Large intestine (tissue), 3 donors: ENCODE data around the gene RALGDS. TPM values are rescaled to one million over a fixed set of nuclear protein-coding genes. Genes with fewer than 3 reads are reported as not detected.

Source experiments
- DNase-seq, 2 donors: peaks; one replicate each; pipeline versions ENCODE4 v3.0.0 to v3.0.0-alpha.2; 2013
- H3K27ac ChIP-seq: one replicate; pipeline ENCODE4 v1.5.1; 2013; ENCODE audit warnings: low read length
- H3K27me3 ChIP-seq: 2 replicates; pipeline ENCODE4 v1.6.1; 2013; ENCODE audit warnings: low read length; ENCODE audit not compliant: control insufficient read depth, insufficient read depth
- H3K36me3 ChIP-seq: 2 replicates; pipeline ENCODE4 v1.6.1; 2013; ENCODE audit warnings: low read length; ENCODE audit not compliant: control insufficient read depth, insufficient read depth
- H3K4me1 ChIP-seq: one replicate; pipeline ENCODE4 v1.6.1; 2013; ENCODE audit warnings: low read length; ENCODE audit not compliant: control insufficient read depth, insufficient read depth
- H3K4me3 ChIP-seq: one replicate; pipeline ENCODE4 v1.5.1; 2013; ENCODE audit warnings: low read length
- H3K9me3 ChIP-seq: one replicate; pipeline ENCODE4 v1.6.1; 2013; ENCODE audit warnings: mild to moderate bottlenecking, low read depth, low read length, moderate library complexity; ENCODE audit not compliant: control insufficient read depth
- WGBS: methylation state at CpG from one replicate; pipeline ENCODE4 v1.1.5; 2013; ENCODE audit warnings: low lambda C conversion rate; ENCODE audit not compliant: insufficient coverage; 5-methylcytosine and 5-hydroxymethylcytosine counted together
- polyA plus RNA-seq: library from polyadenylated mRNA; unstranded; fragments of 120-200 nt; gene quantifications from one replicate; pipeline ENCODE4 v1.2.1, GENCODE V29; 2013

Gene RALGDS
- polyA plus RNA-seq, 1 donor: 43.8 TPM

DNA sequence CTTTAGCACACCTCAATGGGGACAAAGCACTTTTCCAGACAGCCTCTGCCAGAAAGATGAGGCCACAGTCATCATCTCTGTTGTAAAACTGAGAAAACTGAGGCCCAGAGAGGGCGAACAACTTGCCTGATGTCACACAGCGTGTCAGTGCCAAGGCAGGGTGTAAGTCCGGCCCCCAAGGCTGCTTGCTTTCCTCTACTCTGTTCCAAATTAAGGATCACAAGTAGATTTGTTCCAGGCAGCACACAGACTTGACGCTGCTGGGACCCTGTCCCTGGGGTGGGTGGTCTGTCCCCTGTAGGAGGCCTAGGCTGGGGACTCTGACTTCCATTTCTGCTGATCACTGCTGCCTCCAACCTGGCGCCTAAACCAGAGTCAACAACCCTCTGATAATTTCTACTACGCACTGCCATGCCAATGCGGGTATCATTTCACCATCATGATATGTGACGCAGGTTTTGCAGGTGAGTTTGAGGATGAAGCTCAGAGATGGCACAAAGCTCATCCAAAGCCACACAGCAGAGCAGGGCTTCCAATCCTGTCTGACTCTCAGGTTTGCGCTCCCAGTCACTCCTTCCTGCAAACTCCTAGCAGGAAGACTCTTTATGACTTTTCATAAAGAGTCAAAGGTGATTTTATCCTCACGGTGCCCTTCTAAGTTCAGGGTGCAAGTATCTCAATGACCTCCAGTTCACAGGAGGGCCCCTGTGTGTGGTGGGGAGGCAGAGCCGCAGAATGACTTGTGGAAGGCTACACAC, 13.5 kb upstream of the RALGDS start:
- Histone ChIP-seq H3K9me3 (no peaks in the 10 kb centered on the region), H3K4me1 (peaks cover 47% of the 10 kb centered on the region), H3K36me3 (peaks cover 3% of the 10 kb centered on the region), H3K4me3 (no peak overlapping the region), H3K27ac (peak overlapping the region; percentile 90), H3K27me3 (no peaks in the 10 kb centered on the region)
- DNase-seq: peak; percentile 55 to 74
- no CpG with 5 or more reads among the region's 11 CpGs for WGBS

DNA sequence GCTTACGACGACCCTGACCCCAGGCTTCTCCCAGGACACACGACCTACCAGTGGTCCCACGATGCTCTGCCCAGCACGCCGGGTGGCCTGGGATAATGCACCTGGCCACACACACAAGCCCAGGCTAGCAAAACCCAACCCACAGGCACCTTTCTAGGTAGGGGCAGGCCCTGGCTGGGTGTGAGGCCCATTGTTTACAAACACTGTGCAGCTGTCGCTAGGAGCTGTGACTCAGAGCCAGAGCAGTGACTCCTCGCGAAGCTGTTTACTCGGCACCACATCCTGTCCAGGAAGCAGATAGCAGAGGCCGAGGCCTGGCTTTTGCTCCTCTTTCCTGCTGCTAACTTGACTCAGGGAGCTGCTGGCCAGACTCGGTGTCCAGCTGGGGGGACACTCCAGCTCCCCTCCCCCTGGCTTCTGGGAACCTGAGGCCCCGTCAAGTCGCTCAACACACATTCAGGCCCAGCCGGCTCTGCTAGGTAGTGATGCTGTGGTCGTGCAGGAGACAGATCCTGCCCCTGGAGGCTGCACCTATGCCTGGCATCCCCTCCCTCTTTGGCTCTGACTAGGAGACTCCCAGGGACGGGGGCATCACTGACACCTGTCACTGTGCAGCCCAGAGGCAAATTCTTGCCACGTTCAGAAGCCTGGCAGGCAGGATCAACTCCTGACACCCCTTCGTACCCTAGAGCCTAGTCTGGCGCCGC, 12.8 kb upstream of the RALGDS start:
- WGBS: no CpG with 5 or more reads among the region's 21 CpGs
- H3K4me3 ChIP-seq: no peak overlapping the region

DNA sequence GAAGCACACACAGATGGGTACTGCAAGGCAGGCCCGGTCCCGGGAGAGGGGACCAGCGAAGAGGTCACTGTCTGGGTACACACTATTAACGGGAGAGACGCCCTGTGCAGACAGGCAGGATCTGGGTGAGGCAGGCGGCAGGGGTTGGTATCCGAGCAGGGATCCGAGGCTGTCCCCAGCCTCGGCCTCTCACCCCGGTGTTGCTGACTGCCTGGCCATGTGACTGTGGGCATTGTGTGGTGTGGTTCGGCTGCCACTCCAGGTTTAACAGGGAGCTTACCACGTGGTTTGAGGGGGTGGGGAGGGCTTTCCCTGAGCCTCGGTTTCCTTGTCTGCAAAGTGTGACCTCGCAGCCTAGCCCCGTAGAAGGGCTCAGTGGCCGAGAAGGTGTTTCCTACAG, 11.1 kb upstream of the RALGDS start:
- no peak overlapping the region for H3K27ac ChIP-seq
- H3K4me3 ChIP-seq: no peak overlapping the region
- DNase-seq: no peak
- H3K4me1 ChIP-seq: peaks cover 39% of the 10 kb centered on the region
- WGBS: no CpG with 5 or more reads among the region's 16 CpGs
- H3K9me3 ChIP-seq: no peaks in the 10 kb centered on the region
- H3K27me3 ChIP-seq: no peaks in the 10 kb centered on the region
- peaks cover 9% of the 10 kb centered on the region for H3K36me3 ChIP-seq

More for the DNA sequence above, 12.8 kb upstream of the RALGDS start:
- no peaks in the 10 kb centered on the region for H3K9me3 ChIP-seq
- peak; percentile 94 to 96 for DNase-seq
- H3K4me1 ChIP-seq: peaks cover 39% of the 10 kb centered on the region
- no peaks in the 10 kb centered on the region for H3K27me3 ChIP-seq
- peaks cover 3% of the 10 kb centered on the region for H3K36me3 ChIP-seq
- H3K27ac ChIP-seq: peak overlapping the region; percentile 90

DNA sequence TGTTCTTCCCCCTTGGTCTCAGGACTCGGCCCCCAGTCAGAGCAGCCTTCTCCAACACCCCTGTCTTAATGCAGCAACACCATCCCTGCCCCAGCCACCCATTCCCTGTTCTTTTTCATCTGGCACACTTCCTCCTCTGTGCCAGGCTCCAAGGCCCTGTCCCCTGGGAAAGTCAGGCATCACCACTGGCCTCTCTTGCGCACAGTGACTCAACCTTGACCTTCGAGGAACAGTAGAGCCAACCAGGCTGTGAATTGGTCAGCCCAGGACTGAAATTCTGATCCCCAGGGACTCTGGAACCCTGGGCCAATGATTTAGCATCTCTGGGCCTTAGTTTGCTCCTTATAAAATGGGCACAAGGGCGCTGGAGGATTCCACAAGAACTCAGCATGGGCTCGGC, 10.5 kb upstream of the RALGDS start:
- H3K36me3 ChIP-seq: peaks cover 12% of the 10 kb centered on the region
- no peak for DNase-seq
- H3K27ac ChIP-seq: no peak overlapping the region
- WGBS: no CpG with 5 or more reads among the region's 5 CpGs
- peaks cover 44% of the 10 kb centered on the region for H3K4me1 ChIP-seq
- no peak overlapping the region for H3K4me3 ChIP-seq
- H3K27me3 ChIP-seq: no peaks in the 10 kb centered on the region
- no peaks in the 10 kb centered on the region for H3K9me3 ChIP-seq

DNA sequence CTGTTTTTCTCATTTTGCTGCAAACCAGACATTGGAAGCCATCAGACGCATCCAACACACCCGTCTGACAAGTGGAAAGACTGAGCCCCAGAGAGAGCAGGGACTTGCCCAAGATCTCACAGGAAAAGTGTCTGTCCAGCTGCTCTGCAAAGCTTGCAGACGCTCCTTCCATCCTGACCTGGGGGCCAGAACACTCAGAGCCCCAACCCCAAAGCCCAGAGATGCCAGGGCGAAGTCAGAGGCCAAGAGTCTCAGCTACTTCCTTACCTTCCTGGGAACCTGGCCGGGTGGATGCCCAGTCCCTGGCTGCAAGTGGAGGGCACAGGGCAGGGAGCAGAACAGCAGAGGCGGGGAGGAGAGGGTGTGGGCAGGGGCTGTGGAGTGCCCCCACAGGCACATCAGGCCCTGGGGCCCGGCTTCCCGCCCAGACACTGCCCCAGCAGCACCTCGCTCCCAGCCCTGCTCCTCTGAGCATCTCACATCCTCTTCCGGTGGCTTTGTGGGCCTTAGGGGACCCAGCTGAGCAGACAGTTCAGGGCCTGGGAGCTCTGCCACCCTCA, 9.7 kb upstream of the RALGDS start:
- Histone ChIP-seq H3K36me3 (peaks cover 12% of the 10 kb centered on the region), H3K9me3 (no peaks in the 10 kb centered on the region), H3K27me3 (no peaks in the 10 kb centered on the region), H3K4me3 (no peak overlapping the region), H3K4me1 (peaks cover 39% of the 10 kb centered on the region), H3K27ac (no peak overlapping the region)
- no CpG with 5 or more reads among the region's 10 CpGs for WGBS
- no peak for DNase-seq

DNA sequence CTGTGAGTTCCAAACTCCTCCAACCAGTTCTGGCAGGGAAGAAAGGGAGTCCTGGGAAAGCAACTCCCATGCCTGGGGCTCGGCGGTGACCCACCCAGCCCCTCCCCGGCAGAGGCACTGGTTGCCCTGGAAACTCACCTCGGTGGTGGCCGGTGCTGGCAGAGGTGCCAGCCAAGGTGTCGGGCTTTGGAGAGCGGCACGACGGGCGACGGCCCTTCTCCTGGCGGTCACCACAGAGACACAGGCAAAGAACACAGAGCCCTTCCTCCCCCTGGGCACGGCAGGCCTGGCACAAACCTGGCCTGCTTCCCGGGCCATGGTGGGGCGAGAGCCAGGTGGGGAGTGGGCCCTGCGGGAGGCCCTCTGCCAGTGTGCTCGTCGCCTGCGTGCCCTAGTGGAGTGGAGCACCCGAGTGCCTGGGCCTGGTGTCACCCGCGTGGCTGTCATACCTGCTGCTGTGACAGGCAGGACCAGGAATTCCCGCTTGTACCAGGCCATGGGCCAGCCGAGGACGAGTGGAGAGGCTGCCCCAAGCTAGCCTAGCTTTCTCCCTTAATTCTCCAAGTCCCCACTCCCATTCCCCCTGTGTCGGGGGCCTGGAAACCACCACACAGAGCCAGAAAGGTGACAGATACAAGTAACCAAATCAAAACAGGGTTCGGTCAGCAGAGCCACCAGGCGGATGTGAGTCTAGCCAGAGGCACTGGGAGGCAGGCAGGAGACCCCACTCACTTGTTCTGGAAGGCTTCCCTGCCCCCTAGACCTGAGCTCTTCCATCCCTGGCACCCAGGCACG, 8.2 kb upstream of the RALGDS start:
- Histone ChIP-seq H3K4me3 (no peak overlapping the region), H3K27me3 (no peaks in the 10 kb centered on the region), H3K9me3 (no peaks in the 10 kb centered on the region), H3K27ac (no peak overlapping the region), H3K36me3 (peaks cover 12% of the 10 kb centered on the region), H3K4me1 (peaks cover 25% of the 10 kb centered on the region)
- no peak for DNase-seq
- WGBS: no CpG with 5 or more reads among the region's 29 CpGs

DNA sequence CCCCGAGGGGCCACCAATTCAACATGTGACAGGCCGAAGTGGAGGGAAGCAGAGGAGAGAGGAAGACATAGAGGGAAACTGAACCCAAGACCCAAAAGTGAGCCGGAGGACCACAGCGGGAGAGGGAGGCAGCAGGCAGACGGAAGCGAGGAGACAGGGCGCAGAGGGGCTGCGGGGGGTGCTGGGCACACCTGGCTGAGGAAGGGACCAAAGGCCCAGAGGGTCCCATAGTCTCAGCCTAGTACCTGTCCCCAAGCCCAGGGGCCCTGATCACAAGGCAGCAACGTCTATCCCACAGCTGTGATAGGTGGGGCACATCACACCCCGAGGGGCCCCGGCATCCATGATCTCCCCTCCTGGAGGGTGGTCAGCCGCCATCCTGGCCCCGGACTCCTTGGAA, 7.1 kb upstream of the RALGDS start:
- H3K27ac ChIP-seq: no peak overlapping the region
- no peak for DNase-seq
- no peaks in the 10 kb centered on the region for H3K9me3 ChIP-seq
- peaks cover 25% of the 10 kb centered on the region for H3K4me1 ChIP-seq
- peaks cover 12% of the 10 kb centered on the region for H3K36me3 ChIP-seq
- WGBS: no CpG with 5 or more reads among the region's 13 CpGs
- H3K27me3 ChIP-seq: no peaks in the 10 kb centered on the region
- no peak overlapping the region for H3K4me3 ChIP-seq

DNA sequence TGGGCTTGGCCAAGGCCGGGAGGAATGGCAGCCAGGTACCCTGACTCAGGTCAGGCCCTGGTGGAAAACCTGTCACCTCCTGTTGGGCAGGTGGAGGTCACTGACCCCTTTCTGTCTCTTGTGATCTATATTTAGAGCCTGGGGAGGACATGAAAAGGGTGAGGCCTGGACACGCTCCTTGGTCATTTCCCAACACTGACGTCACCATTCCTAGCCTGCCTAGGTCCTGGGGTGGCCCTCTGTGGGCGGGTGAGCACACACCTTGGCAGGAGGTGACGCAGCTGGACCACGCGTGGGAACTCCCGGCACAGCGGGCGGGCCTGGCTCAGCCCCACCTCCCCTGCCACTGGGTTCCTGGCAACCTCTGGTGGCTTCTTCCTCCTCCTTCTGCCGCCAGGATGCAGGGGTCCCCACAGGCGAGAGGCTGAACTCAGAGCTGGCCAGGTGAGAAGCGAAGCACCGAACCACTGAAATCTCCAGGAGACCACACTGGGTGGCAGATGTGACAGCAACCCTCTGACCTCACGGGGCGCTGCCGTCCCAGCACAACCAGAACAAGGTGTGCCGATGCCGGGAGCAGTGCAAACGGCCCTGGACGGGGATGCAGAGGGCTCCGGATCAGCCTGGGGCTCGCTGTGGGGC, 6.4 kb upstream of the RALGDS start:
- H3K9me3 ChIP-seq: no peaks in the 10 kb centered on the region
- WGBS: no CpG with 5 or more reads among the region's 23 CpGs
- no peaks in the 10 kb centered on the region for H3K27me3 ChIP-seq
- no peak for DNase-seq
- no peak overlapping the region for H3K4me3 ChIP-seq
- H3K36me3 ChIP-seq: peaks cover 12% of the 10 kb centered on the region
- peaks cover 26% of the 10 kb centered on the region for H3K4me1 ChIP-seq
- H3K27ac ChIP-seq: no peak overlapping the region

DNA sequence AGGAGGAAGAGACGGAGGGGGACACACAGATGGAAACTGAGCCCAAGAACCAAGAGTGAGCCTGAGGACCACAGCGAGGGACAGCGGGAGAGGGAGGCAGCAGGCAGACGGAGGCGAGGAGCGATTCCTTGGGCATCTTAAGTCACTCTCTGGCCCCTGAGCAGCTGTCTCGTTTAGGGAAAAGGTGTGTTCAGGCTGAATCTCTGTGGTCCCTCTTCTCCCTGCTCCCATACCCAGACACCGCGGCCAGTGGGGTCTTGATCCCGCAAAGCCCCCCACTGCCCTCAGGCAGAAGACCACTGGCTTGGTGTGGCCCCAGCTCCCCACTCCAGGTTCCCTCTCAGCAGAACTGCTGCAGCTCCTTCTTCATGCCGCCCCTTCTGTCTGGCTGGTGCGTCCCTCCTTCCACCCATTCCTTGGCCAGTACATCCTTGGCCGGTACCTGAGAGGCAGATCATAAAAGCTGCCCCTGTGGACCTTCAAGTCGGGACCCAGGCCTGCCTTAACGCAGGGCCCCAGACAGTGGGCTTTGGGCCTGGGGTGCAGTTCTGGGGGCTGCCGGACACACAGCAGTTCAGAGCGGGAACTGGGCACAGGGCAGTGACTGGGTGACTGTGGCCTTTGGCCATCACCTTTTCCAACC, 5.8 kb upstream of the RALGDS start:
- no peak for DNase-seq
- peaks cover 30% of the 10 kb centered on the region for H3K4me1 ChIP-seq

More for the DNA sequence above, 5.8 kb upstream of the RALGDS start:
- WGBS: no CpG with 5 or more reads among the region's 17 CpGs
- Histone ChIP-seq H3K36me3 (peaks cover 12% of the 10 kb centered on the region), H3K4me3 (no peak overlapping the region), H3K9me3 (no peaks in the 10 kb centered on the region), H3K27ac (no peak overlapping the region), H3K27me3 (no peaks in the 10 kb centered on the region)
